SK-N-SH (cell line): ENCODE data around the gene CFAP221. TPM values are rescaled to one million over a fixed set of nuclear protein-coding genes. Genes with fewer than 3 reads are reported as not detected.

ENCODE experiments used
- CTCF ChIA-PET: fragments of 300-600, 350-600 bp; formaldehyde crosslinking; extraction: SDS; loops from one replicate; lab custom pipeline; 2021; lab: Yijun Ruan, JAX
- POLR2A ChIA-PET: fragments of 350-600 bp; sonication (Branson Sonifier 250); formaldehyde crosslinking; extraction: SDS; loops from one replicate; lab custom pipeline; 2020; ENCODE audit warnings: antibody characterized with exemption, inconsistent platforms; lab: Yijun Ruan, JAX
- DNase-seq: peaks from one replicate; pipeline ENCODE4 v3.0.0; 2012
- H2AFZ ChIP-seq: fragments of 200-600 bp; sonication (generic); 2 replicates; pipeline ENCODE4 v1.8.1; 2016; ENCODE audit warnings: antibody characterized with exemption, mild to moderate bottlenecking, low read depth
- H3F3A ChIP-seq: fragments of 200-600 bp; sonication (generic); replicated peaks from 2 replicates; pipeline ENCODE3; 2016; ENCODE audit warnings: antibody characterized with exemption, mild to moderate bottlenecking; ENCODE audit not compliant: insufficient read depth
- H3K27ac ChIP-seq, 2 experiments: fragments of 200-500 bp in 1 of 2; fragments of 200-600 bp in 1 of 2; sonication (Bioruptor generic) in 1 of 2; sonication (generic), shearing (Covaris generic) in 1 of 2; 2 replicates each; pipeline versions ENCODE4 v1.5.1 to v1.6.1; 2014 to 2016; ENCODE audit warnings: low read depth in 2 of 2, inconsistent platforms in 1 of 2, low read length in 1 of 2, mild to moderate bottlenecking in 1 of 2, mixed read lengths in 1 of 2
- H3K27me3 ChIP-seq: fragments of 200-600 bp; sonication (generic), shearing (Covaris generic); 2 replicates; pipeline ENCODE4 v1.6.1; 2016; ENCODE audit warnings: mixed run types; ENCODE audit not compliant: insufficient read depth
- H3K36me3 ChIP-seq, 2 experiments: fragments of 200-500 bp in 1 of 2; fragments of 200-600 bp in 1 of 2; sonication (Bioruptor generic) in 1 of 2; sonication (generic) in 1 of 2; replicated peaks in 1 of 2; 2 replicates each; pipeline versions ENCODE3 to v1.5.1; 2014 to 2016; ENCODE audit warnings: low read length in 1 of 2, mild to moderate bottlenecking in 1 of 2; ENCODE audit not compliant: insufficient read depth in 2 of 2, control insufficient read depth in 1 of 2
- H3K4me1 ChIP-seq, 2 experiments: fragments of 200-500 bp in 1 of 2; fragments of 200-600 bp in 1 of 2; sonication (Bioruptor generic) in 1 of 2; sonication (generic), shearing (Covaris generic) in 1 of 2; 2 replicates each; pipeline versions ENCODE4 v1.5.1 to v1.6.1; 2014 to 2016; ENCODE audit warnings: low read depth in 1 of 2, low read length in 1 of 2, mixed run types in 1 of 2; ENCODE audit not compliant: insufficient read depth in 2 of 2, control insufficient read depth in 1 of 2
- H3K4me2 ChIP-seq: fragments of 200-600 bp; sonication (generic), shearing (Covaris generic); 2 replicates; pipeline ENCODE4 v1.6.1; 2017; ENCODE audit warnings: mixed run types
- H3K4me3 ChIP-seq, 2 experiments: fragments of 200-500 bp in 1 of 2; fragments of 200-600 bp in 1 of 2; sonication (Bioruptor generic) in 1 of 2; sonication (generic), shearing (Covaris generic) in 1 of 2; 2 replicates each; pipeline versions ENCODE4 v1.5.1 to v1.8.1; 2014 to 2016; ENCODE audit warnings: low read depth in 2 of 2, inconsistent platforms in 1 of 2, low read length in 1 of 2, mild to moderate bottlenecking in 1 of 2, mixed read lengths in 1 of 2, moderate library complexity in 1 of 2
- H3K79me2 ChIP-seq: fragments of 200-600 bp; sonication (generic); 2 replicates; pipeline ENCODE4 v1.8.1; 2017; ENCODE audit warnings: mild to moderate bottlenecking; ENCODE audit not compliant: insufficient read depth
- H3K9ac ChIP-seq: fragments of 200-600 bp; sonication (generic); 2 replicates; pipeline ENCODE4 v1.6.1; 2017; ENCODE audit warnings: mixed run types
- H3K9me2 ChIP-seq: fragments of 200-600 bp; sonication (generic); 2 replicates; pipeline ENCODE4 v1.6.1; 2017; ENCODE audit warnings: mixed run types
- H3K9me3 ChIP-seq: fragments of 200-600 bp; sonication (generic); 2 replicates; pipeline ENCODE4 v1.6.1; 2017; ENCODE audit warnings: mixed run types, mild to moderate bottlenecking, moderate library complexity
- H4K20me1 ChIP-seq: fragments of 200-600 bp; sonication (generic); 2 replicates; pipeline ENCODE4 v1.6.1; 2017; ENCODE audit warnings: mild to moderate bottlenecking, mixed run types; ENCODE audit not compliant: insufficient read depth
- ELF1 ChIP-seq: IDR thresholded peaks from 2 replicates; pipeline ENCODE4 v1.4.0; 2012
- FOSL2 ChIP-seq: IDR thresholded peaks from 2 replicates; pipeline ENCODE4 v1.4.0; 2012; ENCODE audit warnings: low read depth, mild to moderate bottlenecking, moderate library complexity, borderline replicate concordance
- FOXJ3 ChIP-seq: sonication (generic); formaldehyde crosslinking; IDR thresholded peaks from 2 replicates; pipeline ENCODE4 v1.5.1; 2020; ENCODE audit warnings: mild to moderate bottlenecking, missing genetic modification reagents
- JUND ChIP-seq: IDR thresholded peaks from 2 replicates; pipeline ENCODE4 v1.4.0; 2012
- MXI1 ChIP-seq: IDR thresholded peaks from 2 replicates; pipeline ENCODE4 v1.6.1; 2012; ENCODE audit warnings: mild to moderate bottlenecking, low read depth, low read length, improper control_type of control experiment
- NFIC ChIP-seq: IDR thresholded peaks from 2 replicates; pipeline ENCODE4 v1.4.0; 2012; ENCODE audit warnings: borderline replicate concordance
- RCOR1 ChIP-seq: fragments of 150-350 bp; IDR thresholded peaks from 2 replicates; pipeline ENCODE4 v1.6.1; 2017; ENCODE audit warnings: antibody characterized with exemption, low read length
- RXRA ChIP-seq: IDR thresholded peaks from 2 replicates; pipeline ENCODE4 v1.4.0; 2012; ENCODE audit warnings: low read depth, mild to moderate bottlenecking, borderline replicate concordance
- USF1 ChIP-seq: IDR thresholded peaks from 2 replicates; pipeline ENCODE4 v1.4.0; 2012; ENCODE audit warnings: low read depth, borderline replicate concordance
- ZBTB33 ChIP-seq: IDR thresholded peaks from 2 replicates; pipeline ENCODE4 v1.4.0; 2012; ENCODE audit warnings: low read depth, borderline replicate concordance
- whole genome bisulfite sequencing: methylation state at CpG from one replicate; pipeline ENCODE4 v1.1.6; 2017; ENCODE audit warnings: low lambda C conversion rate; 5-methylcytosine and 5-hydroxymethylcytosine counted together
- polyA plus RNA-seq, 3 experiments: library from polyadenylated mRNA; depleted of rRNA; stranded (reverse); fragments of >200 nt; gene quantifications; 2 replicates each; pipeline ENCODE4 v1.2.3, GENCODE V29; 2012

Gene CFAP221
- polyA plus RNA-seq, 1 of the 3 experiments (the other 2 are of a cell fraction): 0.12 TPM

- no peaks in the 10 kb centered on the region for H3K36me3 ChIP-seq
- H3K79me2 ChIP-seq: no peaks in the 10 kb centered on the region
- 75% methylated on average over 15 of the region's 15 CpGs for WGBS
- POLR2A ChIA-PET: no interaction called here
- peaks cover 5 to 9% of the 10 kb centered on the region in 2 experiments; a peak in 1 of 4 replicates for H3K4me1 ChIP-seq
- H3K9me2 ChIP-seq: no peaks in the 10 kb centered on the region
- TF ChIP-seq ZBTB33: no peak
- H3K9ac ChIP-seq: no peak overlapping the region
- no peak for DNase-seq
- no peak overlapping the region for H3K4me2 ChIP-seq
- no peak overlapping the region for H3K4me3 ChIP-seq
- H4K20me1 ChIP-seq: no peaks in the 10 kb centered on the region
- no peaks in the 10 kb centered on the region for H3K9me3 ChIP-seq
- no peaks in the 10 kb centered on the region for H3F3A ChIP-seq
- H3K27ac ChIP-seq: no peak overlapping the region
- H2AFZ ChIP-seq: no peak overlapping the region
- H3K27me3 ChIP-seq: no peaks in the 10 kb centered on the region
- CTCF ChIA-PET: interaction anchor here (1.5 to 1.6 kb wide), 2 partner anchors 476 to 614 kb away, joined by 3 to 4 read pairs; no protein-coding TSS in a partner anchor
Observed at GRCh38 chr2:119699016-119699606, 154.9 kb downstream of the CFAP221 start.

GRCh38 chr2:119700866-119701265 lies 156.6 kb downstream of the CFAP221 start:
- H2AFZ ChIP-seq: no peak overlapping the region
- H3K9ac ChIP-seq: no peak overlapping the region
- no peaks in the 10 kb centered on the region for H3K36me3 ChIP-seq
- ChIA-PET CTCF (interaction anchor here (0.7 to 1.5 kb wide), 4 partner anchors 8 to 1655 kb away, joined by 3 to 6 read pairs (median 4); no protein-coding TSS in a partner anchor), POLR2A (no interaction called here)
- TF ChIP-seq RXRA: no peak
- TF ChIP-seq ELF1: no peak
- no peak for TF ChIP-seq RCOR1
- TF ChIP-seq USF1: no peak
- TF ChIP-seq NFIC: no peak
- TF ChIP-seq FOSL2: no peak
- no peak for TF ChIP-seq MXI1
- TF ChIP-seq FOXJ3 (CRISPR knock-in tag): no peak
- TF ChIP-seq JUND: no peak
- WGBS: 94% methylated on average over 4 of the region's 4 CpGs
- no peaks in the 10 kb centered on the region for H3K79me2 ChIP-seq
- no peaks in the 10 kb centered on the region for H3K9me3 ChIP-seq
- no peaks in the 10 kb centered on the region for H3K27me3 ChIP-seq
- H4K20me1 ChIP-seq: no peaks in the 10 kb centered on the region
- H3K27ac ChIP-seq: no peak overlapping the region
- no peak overlapping the region for H3K4me2 ChIP-seq
- H3K4me1 ChIP-seq: peaks cover 0 to 3% of the 10 kb centered on the region in 2 experiments; a peak in 1 of 4 replicates
- no peaks in the 10 kb centered on the region for H3K9me2 ChIP-seq
- DNase-seq: no peak
- no peak overlapping the region for H3K4me3 ChIP-seq
- H3F3A ChIP-seq: no peaks in the 10 kb centered on the region
